Measurements from ENCODE around the gene SLC5A11. TPM values are rescaled to one million over a fixed set of nuclear protein-coding genes. Genes with fewer than 3 reads are reported as not detected.
"Not testable (repeated sequence)": the region's sequence is repeated elsewhere in the genome, so short reads cannot be mapped to it uniquely, and the experiment has no call there.

Gene SLC5A11
- total RNA-seq, 1 donor from 2014 or later = 0.63 TPM

- Mint-ChIP-seq H3K27me3 (no peaks in the 10 kb centered on the region), H3K36me3 (no peaks in the 10 kb centered on the region), H3K27ac (no peak overlapping the region), H3K9me3 (no peaks in the 10 kb centered on the region), H3K4me1 (ENCODE audit: unreplicated experiment) (no peaks in the 10 kb centered on the region), H3K4me3 (no peak overlapping the region)
- no peak for DNase-seq (ENCODE audit: extremely low spot score, unreplicated experiment)
- TF ChIP-seq CTCF (conservative IDR thresholded peaks at IDR 0.05) = no peak
Observed at GRCh38 chr16:24837969-24838368, 7.8 kb upstream of the SLC5A11 start.

- H3K4me3 Mint-ChIP-seq = no peak overlapping the region
- H3K4me1 Mint-ChIP-seq (ENCODE audit: unreplicated experiment) = no peaks in the 10 kb centered on the region
- TF ChIP-seq CTCF (conservative IDR thresholded peaks at IDR 0.05) = no peak
- no peak for DNase-seq (ENCODE audit: extremely low spot score, unreplicated experiment)
- H3K9me3 Mint-ChIP-seq = no peaks in the 10 kb centered on the region
- H3K27ac Mint-ChIP-seq = no peak overlapping the region
- no peaks in the 10 kb centered on the region for H3K36me3 Mint-ChIP-seq
- H3K27me3 Mint-ChIP-seq = no peaks in the 10 kb centered on the region
Observed at GRCh38 chr16:24838554-24839266, 7.1 kb upstream of the SLC5A11 start.

GRCh38 chr16:24839347-24839972, 6.3 kb upstream of the SLC5A11 start:
- H3K27ac Mint-ChIP-seq = no peak overlapping the region
- DNase-seq (ENCODE audit: extremely low spot score, unreplicated experiment) = no peak
- TF ChIP-seq CTCF (conservative IDR thresholded peaks at IDR 0.05) = no peak

GRCh38 chr16:24841291-24841690, 4.5 kb upstream of the SLC5A11 start:
- no peak for DNase-seq (ENCODE audit: extremely low spot score, unreplicated experiment)
- Mint-ChIP-seq H3K27me3 (no peaks in the 10 kb centered on the region), H3K4me3 (no peak overlapping the region), H3K9me3 (no peaks in the 10 kb centered on the region), H3K4me1 (ENCODE audit: unreplicated experiment) (no peaks in the 10 kb centered on the region), H3K36me3 (no peaks in the 10 kb centered on the region), H3K27ac (no peak overlapping the region)
- TF ChIP-seq CTCF (conservative IDR thresholded peaks at IDR 0.05) = no peak

More at GRCh38 chr16:24839347-24839972, 6.3 kb upstream of the SLC5A11 start:
- Mint-ChIP-seq H3K4me1 (ENCODE audit: unreplicated experiment) (no peaks in the 10 kb centered on the region), H3K9me3 (no peaks in the 10 kb centered on the region), H3K36me3 (no peaks in the 10 kb centered on the region), H3K27me3 (no peaks in the 10 kb centered on the region), H3K4me3 (no peak overlapping the region)

- H3K27ac Mint-ChIP-seq = peak overlapping the region; percentile 27
- TF ChIP-seq CTCF (conservative IDR thresholded peaks at IDR 0.05) = no peak
Observed at GRCh38 chr16:24844101-24845030, 1.4 kb upstream of the SLC5A11 start.

GRCh38 chr16:24845031-24845365, 765 bp upstream of the SLC5A11 start:
- not testable (repeated sequence) for H3K4me3 Mint-ChIP-seq; H3K4me1 Mint-ChIP-seq (ENCODE audit: unreplicated experiment); H3K36me3 Mint-ChIP-seq; H3K27ac Mint-ChIP-seq; H3K9me3 Mint-ChIP-seq; DNase-seq (ENCODE audit: extremely low spot score, unreplicated experiment); H3K27me3 Mint-ChIP-seq

More at GRCh38 chr16:24844101-24845030, 1.4 kb upstream of the SLC5A11 start:
- Mint-ChIP-seq H3K27me3 (peaks cover 3% of the 10 kb centered on the region), H3K36me3 (no peaks in the 10 kb centered on the region), H3K4me3 (no peak overlapping the region), H3K4me1 (ENCODE audit: unreplicated experiment) (no peaks in the 10 kb centered on the region), H3K9me3 (no peaks in the 10 kb centered on the region)
- no peak for DNase-seq (ENCODE audit: extremely low spot score, unreplicated experiment)

Measured in type B pancreatic cell (in vitro differentiated cells).